Measurements from ENCODE around the gene LRIT2. TPM values are rescaled to one million over a fixed set of nuclear protein-coding genes. Genes with fewer than 3 reads are reported as not detected.

LRIT2 gene
- total and polyA plus RNA-seq, 12 donors, result not detected

DNA sequence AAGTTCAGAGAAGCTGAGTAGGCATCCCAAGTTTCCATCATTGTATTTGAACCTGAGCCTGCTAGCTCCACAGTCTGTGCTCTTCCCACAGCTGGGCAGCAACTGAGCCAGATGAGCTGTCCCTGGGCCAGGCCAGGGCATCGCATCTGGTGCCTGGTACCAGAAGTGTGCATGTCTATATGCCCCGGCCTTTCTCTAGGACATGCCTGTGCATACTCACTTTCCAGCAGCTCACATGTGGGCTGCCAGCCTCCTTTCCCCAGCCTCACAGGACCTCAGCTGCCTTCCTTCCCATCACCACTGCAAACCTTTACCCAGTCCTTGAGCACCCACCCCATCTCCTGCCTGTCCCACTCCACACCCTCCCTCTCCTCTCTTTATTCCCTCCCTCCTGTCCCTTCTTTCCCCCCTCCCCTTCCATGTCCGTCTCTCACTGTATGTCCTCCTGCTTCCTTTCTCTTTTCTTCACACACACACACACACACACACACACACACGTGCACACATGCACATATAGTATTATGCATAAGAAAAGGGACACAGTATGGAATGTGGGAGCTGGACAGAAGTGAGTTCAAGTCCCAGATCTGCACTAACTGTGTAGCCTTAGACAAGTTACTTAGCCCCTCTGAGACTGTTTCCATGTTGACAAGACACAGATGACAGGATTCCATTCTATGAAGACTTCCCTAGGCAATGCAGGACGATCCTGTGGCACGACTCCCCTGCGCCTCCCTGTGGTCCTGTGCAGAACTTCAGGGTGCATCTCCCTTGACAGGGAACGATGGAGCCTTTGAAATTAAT is 20.1 kb downstream of the LRIT2 start:
- H3K4me3 ChIP-seq, result no peak overlapping the region
- H3K27ac ChIP-seq, result no peak overlapping the region
- H3K27me3 ChIP-seq, result no peaks in the 10 kb centered on the region
- TF ChIP-seq POLR2A (IDR thresholded peaks at IDR 0.05), result no peak
- TF ChIP-seq, protein P1, sequence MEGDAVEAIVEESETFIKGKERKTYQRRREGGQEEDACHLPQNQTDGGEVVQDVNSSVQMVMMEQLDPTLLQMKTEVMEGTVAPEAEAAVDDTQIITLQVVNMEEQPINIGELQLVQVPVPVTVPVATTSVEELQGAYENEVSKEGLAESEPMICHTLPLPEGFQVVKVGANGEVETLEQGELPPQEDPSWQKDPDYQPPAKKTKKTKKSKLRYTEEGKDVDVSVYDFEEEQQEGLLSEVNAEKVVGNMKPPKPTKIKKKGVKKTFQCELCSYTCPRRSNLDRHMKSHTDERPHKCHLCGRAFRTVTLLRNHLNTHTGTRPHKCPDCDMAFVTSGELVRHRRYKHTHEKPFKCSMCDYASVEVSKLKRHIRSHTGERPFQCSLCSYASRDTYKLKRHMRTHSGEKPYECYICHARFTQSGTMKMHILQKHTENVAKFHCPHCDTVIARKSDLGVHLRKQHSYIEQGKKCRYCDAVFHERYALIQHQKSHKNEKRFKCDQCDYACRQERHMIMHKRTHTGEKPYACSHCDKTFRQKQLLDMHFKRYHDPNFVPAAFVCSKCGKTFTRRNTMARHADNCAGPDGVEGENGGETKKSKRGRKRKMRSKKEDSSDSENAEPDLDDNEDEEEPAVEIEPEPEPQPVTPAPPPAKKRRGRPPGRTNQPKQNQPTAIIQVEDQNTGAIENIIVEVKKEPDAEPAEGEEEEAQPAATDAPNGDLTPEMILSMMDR (IDR thresholded peaks at IDR 0.05), result peak; percentile 49 to 69 (median 62)
- H3K4me1 ChIP-seq (replicated peaks in 1 of 2), result no peaks in the 10 kb centered on the region
- peak; percentile 38 to 80 (median 58) for DNase-seq
- intact Hi-C loops (cut with DNase I), result no loop called here
- 29 to 52% (median 33%) methylated on average over 6 to 8 of the region's 8 CpGs for WGBS, 4 donors
- H3K36me3 ChIP-seq (replicated peaks in 1 of 2), result no peaks in the 10 kb centered on the region
- no peaks in the 10 kb centered on the region for H3K9me3 ChIP-seq (replicated peaks in 1 of 3)

DNA sequence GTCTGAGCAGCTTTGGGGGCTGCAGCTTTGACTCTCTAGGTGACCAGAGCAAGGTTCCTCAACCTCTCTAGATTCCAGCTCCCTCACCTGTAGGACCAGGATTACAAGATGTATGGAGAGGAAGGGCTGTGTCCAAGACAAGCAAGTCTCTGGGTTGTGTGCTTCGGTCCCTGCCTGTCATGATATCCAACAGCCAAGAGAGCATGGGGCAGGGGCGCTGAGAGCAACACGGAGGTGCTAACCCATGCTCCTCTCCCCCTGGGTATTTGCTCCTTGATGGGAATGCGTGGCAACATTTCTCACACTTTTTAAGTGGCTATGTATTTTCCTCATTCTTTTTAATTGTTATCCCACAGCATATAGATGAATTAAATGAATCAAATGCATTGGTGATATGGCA is 20.7 kb downstream of the LRIT2 start:
- 85 to 98% (median 92%) methylated on average over 3 to 4 of the region's 4 CpGs for WGBS, 4 donors
- H3K36me3 ChIP-seq (replicated peaks in 1 of 2), result no peaks in the 10 kb centered on the region
- H3K27ac ChIP-seq, result no peak overlapping the region
- no peak overlapping the region for H3K4me3 ChIP-seq
- no peak for DNase-seq
- H3K27me3 ChIP-seq, result no peaks in the 10 kb centered on the region
- no peak for TF ChIP-seq POLR2A (IDR thresholded peaks at IDR 0.05)
- TF ChIP-seq, protein P1 (IDR thresholded peaks at IDR 0.05), result no peak
- H3K4me1 ChIP-seq (replicated peaks in 1 of 2), result no peaks in the 10 kb centered on the region
- intact Hi-C loops (cut with DNase I), result no loop called here
- H3K9me3 ChIP-seq (replicated peaks in 1 of 3), result no peaks in the 10 kb centered on the region

DNA sequence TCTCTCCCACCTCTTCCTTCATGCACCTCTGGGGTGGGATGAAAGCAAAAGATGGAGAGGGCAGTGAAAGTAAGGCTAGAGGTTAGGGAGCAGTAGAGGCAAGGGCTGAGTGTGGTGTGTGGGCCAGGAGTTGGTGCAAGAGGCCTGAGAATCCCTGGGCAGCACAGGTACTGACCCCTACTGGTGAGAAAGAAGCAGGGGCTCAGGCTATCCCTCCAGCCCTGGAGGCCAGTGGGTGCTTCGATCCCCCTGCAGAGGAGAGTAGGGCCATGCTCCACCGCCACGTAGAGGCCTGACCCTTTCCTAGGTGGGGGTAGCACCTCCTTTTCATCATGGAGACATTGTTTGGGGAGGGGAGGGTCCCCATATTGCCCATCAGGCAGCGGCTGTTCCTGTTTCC is 21.2 kb downstream of the LRIT2 start:
- 77 to 85% (median 83%) methylated on average over 4 of the region's 4 CpGs for WGBS, 4 donors
- intact Hi-C loops (cut with DNase I), result no loop called here

DNA sequence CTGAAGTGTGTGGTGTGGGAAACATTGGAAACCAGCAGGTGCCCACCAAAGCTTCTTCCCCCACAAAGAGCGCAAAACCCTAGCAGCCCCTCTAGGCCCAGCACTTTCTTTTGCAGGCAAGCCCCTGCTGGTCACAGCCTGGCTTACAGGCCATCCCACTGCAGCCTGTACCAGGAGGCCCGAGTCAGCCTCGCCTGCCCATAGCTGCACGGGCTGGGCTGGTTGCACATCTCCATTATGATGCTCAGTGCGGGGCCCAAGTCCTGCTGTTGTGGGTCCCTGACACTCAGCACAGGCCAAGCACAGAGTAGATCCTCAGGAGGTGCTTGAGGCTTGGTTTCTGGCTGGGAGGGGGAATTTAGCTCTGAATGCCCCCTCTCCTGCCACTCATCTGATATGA is 23.0 kb downstream of the LRIT2 start:
- Histone ChIP-seq H3K27me3 (no peaks in the 10 kb centered on the region), H3K9me3 (replicated peaks in 1 of 3) (no peaks in the 10 kb centered on the region), H3K4me1 (replicated peaks in 1 of 2) (no peaks in the 10 kb centered on the region), H3K36me3 (replicated peaks in 1 of 2) (no peaks in the 10 kb centered on the region), H3K4me3 (no peak overlapping the region), H3K27ac (no peak overlapping the region)
- TF ChIP-seq, protein P1 (IDR thresholded peaks at IDR 0.05), result no peak
- TF ChIP-seq POLR2A (IDR thresholded peaks at IDR 0.05), result no peak
- 89 to 100% (median 91%) methylated on average over 1 to 5 of the region's 5 CpGs for WGBS, 4 donors
- no peak for DNase-seq
- intact Hi-C loops (cut with DNase I), result no loop called here

More for the DNA sequence above, 21.2 kb downstream of the LRIT2 start:
- no peaks in the 10 kb centered on the region for H3K9me3 ChIP-seq (replicated peaks in 1 of 3)
- H3K27ac ChIP-seq, result no peak overlapping the region
- TF ChIP-seq, protein P1 (IDR thresholded peaks at IDR 0.05), result peak in 1 of 6 experiments; percentile 7
- TF ChIP-seq POLR2A (IDR thresholded peaks at IDR 0.05), result no peak
- no peaks in the 10 kb centered on the region for H3K4me1 ChIP-seq (replicated peaks in 1 of 2)
- DNase-seq, result no peak
- H3K36me3 ChIP-seq (replicated peaks in 1 of 2), result no peaks in the 10 kb centered on the region
- H3K27me3 ChIP-seq, result no peaks in the 10 kb centered on the region
- H3K4me3 ChIP-seq, result no peak overlapping the region

Measured in adrenal gland (tissue), 12 donors.